Medulla oblongata (tissue), 1 donor: ENCODE results near the gene SPRR2B.
"Not testable (repeated sequence)": the region's sequence is repeated elsewhere in the genome, so short reads cannot be mapped to it uniquely, and the experiment has no call there.

Source experiments
- DNase-seq: peaks from one replicate; pipeline ENCODE4 v3.0.0-alpha.2; 2015; ENCODE audit errors: extremely low spot score

SPRR2B gene

DNA sequence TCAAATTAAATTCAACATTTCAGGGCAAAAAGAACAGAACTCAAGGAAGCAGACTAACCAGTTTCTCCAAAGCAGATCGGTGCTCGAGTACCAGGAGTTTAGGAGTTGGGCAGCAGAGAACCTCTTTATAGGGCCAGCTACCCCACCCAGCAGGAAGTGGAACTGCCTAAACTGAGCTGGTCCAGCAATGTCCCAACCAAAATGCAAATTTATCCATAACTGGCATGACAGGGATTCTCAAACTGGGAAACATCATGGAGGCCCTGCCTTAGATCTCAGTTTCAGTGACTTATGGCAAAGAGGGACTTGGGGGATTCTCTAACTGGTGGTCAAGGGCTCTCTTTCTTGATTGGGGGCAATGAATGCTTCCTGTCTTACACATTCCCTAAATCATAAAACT, at the start of gene SPRR2B:
TSS of gene SPRR2B (minus strand) at position 101 of the 400 bp plus-strand sequence. CDS start 772 bp downstream, outside the sequence.
- no peak for DNase-seq

DNA sequence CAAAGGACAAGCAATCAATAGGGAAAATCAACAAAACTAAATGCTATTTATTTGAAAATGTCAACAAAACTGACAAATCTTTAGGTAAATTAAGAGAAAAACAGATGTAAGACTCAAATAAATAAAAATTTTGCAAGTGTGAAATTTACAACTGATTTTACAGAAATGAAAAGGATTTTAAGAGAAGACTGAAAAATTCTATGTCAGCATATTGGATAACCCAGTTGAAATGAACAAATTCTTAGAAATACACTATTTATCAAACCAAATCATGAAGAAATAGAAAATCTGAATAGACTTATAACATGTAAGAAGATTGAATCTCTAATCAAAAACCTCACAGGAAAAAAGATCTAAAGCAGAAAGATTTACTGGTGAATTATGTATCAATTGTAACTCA, 49.5 kb upstream of the SPRR2B start:
- no peak for DNase-seq

DNA sequence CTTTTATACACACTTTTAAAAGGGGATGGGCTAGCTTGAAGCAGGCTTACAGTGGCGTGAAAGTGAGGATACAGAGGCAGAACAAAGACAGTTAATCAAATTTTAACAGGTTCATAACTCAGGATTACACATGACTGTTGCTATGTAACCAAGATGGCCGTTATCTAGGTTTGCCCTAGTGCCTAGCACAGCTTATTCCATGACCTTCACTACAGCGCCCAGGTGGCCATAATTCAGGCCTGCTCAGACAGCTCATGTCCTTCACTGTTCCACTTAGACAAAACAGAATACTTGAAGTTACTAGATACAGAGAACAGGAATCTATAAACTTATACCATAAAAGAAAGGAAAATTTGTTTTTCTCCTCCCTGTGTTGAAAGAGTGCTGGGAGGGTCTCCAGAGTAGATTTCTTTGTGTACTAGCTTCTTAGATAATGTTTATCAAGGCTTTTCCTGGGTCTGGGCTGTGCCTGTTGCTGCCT, 48.1 kb upstream of the SPRR2B start:
- DNase-seq: no peak

DNA sequence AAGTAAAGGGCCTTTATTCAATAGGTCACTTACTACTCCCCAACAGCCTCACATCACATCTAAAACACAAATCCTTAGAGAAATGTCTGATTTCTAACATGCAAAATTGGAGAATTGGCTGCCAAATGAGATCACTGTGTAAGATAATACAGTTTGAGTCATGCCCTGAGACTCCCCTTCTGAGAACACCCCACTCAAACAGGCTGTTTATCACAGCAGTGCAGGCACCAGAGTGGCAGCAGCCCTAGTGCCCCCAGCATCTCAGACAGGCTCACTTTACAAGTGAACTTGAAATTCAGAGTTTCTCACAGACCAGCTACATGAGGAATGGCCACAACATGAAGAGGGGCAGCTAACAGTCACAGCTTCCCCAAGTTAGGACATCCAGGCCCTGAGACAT, 43.9 kb upstream of the SPRR2B start:
- not testable (repeated sequence) for DNase-seq

DNA sequence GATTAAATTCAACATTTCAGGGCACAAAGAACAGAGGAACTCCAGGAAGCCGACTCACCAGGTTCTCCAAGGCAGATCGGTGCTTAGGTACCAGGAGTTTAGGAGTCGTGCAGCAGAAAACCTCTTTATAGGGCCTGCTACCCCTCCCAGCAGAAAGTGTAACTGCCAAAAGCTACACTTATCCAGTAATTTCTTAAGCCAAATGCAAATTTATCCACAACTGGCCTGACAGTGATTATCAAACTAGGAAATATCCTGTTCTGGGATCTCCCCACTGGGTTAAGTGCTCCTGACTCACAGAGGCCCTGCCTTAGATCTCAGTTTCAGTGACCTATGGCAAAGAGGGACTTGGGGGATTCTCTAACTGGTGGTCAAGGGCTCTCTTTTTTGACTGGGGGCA, 42.0 kb upstream of the SPRR2B start, which contains the start of gene SPRR2F:
TSS of gene SPRR2F (minus strand) at position 101 of the 400 bp plus-strand sequence. CDS start 783 bp downstream, outside the sequence.
- no peak for DNase-seq

DNA sequence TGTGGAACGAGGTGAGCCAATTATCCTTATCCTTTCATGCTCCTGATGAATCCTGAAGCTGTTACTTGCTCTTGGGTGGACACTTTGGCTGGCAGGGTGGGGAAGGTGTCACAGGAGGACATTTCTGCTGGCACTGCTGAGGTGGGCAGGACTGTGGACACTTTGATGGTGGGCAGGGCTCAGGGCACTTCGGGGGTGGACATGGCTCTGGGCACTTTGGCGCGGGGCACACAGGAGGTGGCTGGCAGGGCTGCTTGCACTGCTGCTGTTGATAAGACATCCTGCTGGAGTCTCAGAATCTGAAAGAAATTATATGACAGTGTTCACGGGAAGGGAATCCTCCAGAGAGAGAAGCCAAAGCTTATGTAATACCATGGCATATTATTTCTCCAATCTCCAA, 41.0 kb upstream of the SPRR2B start:
- not testable (repeated sequence) for DNase-seq

DNA sequence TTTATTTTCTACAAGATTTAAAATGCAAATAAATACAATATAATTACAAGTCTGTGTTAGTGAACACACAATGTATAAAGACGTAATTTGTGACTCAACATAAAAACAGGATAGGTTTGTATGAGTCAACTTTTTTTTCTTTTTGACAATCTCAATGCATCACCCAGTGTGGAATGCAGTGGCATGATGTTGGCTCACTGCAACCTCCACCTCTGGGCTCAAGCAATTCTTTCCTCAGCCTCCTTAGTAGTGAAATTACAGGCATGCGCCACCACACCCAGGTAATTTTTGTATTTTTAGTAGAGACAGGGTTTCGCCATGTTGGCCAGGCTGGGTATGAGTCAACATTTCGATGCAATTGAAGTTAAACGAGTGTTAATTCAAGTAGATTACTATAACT, 28.8 kb upstream of the SPRR2B start:
- no peak for DNase-seq

DNA sequence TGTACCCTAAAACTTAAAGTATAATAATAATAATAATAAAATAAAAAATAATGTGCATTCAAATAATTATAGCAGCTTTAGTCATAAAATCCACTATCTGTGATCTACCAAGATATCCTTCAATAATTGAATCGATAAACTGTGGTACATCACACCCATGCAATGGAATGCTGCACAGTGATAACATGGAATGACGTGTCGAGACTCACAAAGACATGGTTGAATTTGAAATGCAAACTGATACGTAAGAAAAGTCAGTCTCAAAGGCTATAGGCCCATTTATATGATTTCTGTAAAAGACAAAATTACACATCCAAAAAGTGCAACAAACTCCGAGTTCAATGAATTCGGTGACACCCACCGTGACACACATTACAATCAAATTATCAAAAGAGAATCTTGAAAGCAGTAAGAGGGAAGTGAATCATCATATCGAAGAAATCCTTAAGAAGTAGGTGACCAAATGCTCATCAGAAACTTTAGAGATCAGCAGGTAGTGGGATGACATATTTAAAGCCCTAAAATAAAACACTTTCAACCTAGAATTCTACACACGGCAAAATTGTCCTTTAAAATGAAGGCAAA, 28.1 kb upstream of the SPRR2B start:
- DNase-seq: no peak

DNA sequence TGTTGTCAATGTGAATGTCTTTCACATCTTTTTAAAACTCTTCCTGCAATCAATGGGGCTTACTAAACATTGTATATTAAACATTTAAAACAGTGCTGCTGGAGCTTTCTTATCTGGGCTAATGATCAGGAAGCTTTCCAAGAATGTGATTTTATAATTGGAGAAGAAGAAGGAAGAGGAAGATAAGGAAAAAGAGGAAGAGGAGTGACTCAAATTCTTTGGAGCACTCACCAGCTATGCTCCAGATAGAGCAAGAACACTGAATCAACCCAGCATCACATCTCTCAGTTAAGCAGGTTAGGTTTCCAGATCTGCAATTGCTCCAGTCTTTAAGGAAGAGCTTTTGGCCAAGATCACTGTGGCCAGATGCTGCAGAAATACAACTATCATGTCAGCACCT, 24.4 kb upstream of the SPRR2B start:
- DNase-seq: no peak

DNA sequence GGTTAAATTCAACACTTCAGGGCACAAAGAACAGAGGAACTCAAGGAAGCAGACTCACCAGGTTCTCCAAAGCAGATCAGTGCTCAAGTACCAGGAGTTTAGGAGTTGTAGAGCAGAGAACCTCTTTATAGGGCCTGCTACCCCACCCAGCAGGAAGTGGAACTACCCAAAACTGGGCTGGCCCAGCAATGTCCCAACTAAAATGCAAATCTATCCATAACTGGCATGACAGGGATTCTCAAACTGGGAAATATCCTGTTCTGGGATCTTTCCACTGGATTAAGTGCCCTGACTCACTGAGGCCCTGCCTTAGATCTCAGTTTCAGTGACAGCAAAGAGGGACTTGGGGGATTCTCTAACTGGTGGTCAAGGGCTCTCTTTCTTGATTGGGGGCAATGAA, 23.0 kb upstream of the SPRR2B start, which contains the start of gene SPRR2E:
TSS of gene SPRR2E (minus strand) at position 101 of the 400 bp plus-strand sequence. CDS start 775 bp downstream, outside the sequence.
- no peak for DNase-seq

DNA sequence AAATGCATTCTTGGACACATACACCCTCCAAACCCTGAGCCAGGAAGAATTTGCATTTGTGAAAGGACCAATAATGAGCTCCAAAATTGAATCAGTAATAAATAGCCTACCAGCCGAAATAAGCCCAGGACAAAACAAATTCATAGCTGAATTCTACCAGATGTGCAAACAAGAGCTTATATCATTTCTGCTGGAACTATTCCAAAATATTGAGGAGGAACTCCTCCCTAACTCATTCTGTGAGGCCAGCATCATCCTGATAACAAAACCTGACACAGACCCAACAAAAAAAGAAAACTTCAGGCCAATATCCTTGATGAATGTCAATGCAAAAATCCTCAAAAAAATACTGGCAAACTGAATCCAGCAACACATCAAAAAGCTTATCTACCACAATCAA, 16.2 kb upstream of the SPRR2B start:
- no peak for DNase-seq

DNA sequence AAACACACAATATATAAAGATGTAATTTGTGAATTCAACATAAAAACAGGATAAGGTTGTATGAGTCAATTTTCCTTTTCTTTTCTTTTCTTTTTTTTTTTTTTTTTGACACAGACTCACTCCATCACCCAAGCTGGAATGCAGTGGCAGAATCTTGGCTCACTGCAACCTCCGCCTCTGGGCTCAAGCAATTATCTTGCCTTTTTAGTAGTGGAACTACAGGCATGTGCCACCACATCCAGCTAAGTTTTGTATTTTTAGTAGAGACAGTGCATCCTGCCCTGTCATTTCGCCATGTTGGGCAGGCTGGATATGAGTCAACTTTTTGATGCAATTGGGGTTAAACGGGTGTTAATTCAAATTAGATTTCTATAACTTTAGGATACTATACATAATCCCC, 10.3 kb upstream of the SPRR2B start:
- DNase-seq: no peak

DNA sequence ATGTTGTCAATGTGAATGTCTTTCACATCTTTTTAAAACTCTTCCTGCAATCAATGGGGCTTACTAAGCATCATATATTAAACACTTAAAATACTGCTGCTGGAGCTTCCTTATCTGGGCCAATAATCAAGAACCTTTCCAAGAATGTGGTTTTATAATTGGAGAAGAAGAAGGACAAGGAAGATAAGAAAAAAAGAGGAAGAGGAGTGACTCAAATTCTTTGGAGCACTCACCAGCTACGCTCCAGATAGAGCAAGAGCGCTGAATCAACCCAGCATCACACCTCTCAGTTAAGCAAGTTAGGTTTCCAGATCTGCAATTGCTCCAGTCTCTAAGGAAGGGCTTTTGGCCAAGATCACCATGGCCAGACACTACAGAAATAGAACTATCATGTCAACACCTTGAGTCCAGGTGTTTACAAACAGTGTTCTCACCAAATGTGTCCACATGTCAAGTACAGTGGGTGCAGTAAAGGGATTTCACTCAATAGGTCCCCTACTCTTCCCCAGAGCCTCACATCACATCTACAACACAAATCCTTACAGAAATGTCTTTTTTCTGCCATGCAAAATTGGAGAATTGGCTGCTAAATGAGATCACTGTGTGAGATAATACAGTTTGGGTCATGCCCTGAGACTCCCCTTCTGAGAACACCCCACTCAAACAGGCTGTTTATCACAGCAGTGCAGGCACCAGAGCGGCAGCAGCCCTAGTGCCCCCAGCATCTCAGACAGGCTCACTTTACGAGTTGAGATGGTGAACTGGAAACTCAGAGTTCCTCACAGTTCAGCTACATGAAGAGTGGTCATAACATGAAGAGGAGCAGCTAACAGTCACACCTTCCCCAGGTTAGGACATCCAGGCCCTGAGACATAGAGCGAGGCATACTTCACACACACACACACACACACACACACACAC, 1.7 kb upstream of the SPRR2B start:
- no peak for DNase-seq

DNA sequence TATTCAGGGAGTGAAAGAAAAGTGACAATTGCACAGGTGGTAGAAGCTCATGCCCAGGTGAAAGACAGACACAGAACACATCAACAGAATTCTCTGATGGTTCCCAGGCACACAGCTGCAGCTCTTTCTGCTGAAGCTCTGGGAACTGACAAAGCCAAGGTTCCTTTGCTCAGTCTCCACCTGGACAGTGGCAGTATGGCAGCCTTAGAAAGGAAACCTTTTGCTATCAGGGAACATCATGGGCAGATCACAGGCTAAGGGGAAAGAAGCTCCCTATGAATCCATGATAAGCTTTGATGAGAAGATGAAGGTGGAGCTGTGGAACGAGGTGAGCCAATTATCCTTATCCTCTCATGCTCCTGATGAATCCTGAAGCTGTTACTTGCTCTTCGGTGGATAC, 1.2 kb downstream of the SPRR2B start:
- no peak for DNase-seq

DNA sequence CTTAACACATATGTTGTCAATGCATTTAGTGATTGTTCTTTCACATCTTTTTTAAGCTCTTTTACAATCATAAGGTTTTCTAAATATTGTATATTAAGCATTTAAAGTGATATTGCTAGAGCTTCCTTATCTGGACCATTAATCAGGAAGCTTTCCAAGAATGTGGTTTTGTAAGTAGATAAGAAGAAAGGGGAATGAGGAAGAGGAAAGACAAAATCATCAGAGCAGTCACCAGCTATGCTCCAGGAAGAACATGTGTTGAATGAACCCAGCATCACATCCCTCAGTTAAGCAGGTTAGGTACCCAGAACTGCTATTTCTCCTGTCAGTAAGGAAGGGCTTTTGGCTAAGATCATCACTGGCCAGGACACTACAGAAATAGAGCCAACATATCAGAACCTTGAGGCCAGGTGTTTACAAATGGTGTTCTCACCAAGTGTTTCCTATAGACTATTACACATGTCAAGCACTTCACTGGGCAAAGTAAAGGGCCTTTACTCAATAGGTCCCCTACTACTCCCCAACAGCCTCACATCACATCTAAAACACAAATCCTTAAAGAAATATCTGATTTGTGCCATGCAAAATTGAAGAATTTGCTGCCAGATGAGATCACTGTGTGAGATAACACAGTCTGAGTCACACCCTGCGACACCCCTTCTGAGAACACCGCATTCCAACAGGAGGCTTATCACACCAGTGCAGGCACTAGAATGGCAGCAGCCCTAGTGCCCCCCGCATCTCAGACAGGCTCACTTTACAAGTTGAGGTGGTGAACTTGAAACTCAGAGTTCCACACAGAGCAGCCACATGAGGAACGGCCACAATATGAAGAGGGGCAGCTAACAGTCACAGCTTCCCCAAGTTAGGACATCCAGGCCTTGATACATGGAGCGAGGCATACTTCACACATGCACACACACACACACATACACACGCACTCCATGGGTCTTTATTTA, 12.3 kb downstream of the SPRR2B start:
- no peak for DNase-seq

DNA sequence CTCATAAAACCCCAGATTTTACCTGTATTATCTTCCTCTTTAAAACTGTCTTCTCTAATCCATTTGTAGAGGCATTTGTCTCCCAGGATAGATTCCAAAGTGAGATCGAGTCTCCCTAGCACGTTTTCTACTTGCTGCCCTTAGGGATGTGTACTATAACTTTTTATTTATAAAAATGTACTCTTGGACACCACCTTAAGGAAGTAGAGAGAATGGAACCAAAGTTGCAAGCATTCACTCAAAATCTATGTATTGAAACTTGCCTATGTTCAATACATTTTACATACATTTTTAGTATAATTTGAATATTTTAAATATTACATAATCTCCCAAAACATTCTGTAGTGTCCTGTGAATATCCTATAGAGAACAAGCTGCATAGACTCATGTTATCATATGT, 13.3 kb downstream of the SPRR2B start:
- DNase-seq: no peak

DNA sequence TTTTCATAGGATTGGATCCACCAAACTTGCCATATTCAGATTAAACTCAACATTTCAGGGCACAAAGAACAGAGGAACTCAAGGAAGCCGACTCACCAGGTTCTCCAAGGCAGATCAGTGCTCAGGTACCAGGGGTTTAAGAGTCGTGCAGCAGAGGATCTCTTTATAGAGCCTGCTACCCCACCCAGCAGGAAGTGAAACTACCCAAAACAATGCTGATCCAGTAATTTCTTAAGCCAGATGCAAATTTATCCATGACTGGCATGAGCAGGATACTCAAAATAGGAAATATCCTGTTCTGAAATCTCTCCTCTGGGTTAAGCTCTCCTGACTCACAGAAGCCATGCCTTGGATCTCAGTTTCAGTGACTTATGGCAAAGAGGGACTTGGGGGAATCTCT, 14.0 kb downstream of the SPRR2B start, which contains the start of gene SPRR2A:
TSS of gene SPRR2A (minus strand) at position 138 of the 400 bp plus-strand sequence. CDS start 777 bp downstream, outside the sequence.
- DNase-seq: no peak

DNA sequence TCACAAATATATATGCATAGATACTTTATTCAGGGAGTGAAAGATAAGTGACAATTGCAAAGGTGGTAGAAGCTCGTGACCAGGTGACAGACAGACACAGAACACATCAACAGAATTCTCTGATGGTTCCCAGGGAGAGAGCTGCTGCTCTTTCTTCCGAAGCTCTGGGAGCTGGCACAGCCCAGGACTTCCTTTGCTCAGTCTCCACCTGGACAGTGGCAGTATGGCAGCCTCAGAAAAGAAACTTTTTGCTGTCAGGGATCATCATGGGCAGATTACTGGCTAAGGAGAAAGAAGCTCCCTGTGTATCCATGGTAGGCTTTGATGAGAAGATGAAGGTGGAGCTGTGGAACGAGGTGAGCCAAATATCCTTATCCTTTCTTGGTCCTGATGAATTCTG, 15.3 kb downstream of the SPRR2B start:
- DNase-seq: not testable (repeated sequence)

DNA sequence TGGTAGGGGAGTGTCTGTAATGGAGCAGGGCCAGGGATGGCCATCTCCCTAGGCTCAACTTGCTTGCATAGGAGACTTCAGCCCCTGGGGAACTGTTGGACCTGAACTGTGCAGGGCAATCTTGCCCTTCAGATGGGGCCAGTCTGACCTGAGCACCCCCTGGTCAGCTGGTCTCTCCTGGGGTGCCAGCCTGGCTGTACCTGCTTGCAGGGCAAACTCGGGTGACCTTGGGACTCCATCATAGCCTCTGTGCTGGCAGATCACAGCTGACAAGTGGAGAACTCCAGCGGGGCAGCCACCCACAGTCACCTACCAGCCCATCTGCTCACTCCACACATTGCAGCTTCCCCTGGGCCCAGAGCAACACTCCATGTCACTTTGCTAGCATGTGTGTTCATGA, 22.2 kb downstream of the SPRR2B start:
- no peak for DNase-seq

DNA sequence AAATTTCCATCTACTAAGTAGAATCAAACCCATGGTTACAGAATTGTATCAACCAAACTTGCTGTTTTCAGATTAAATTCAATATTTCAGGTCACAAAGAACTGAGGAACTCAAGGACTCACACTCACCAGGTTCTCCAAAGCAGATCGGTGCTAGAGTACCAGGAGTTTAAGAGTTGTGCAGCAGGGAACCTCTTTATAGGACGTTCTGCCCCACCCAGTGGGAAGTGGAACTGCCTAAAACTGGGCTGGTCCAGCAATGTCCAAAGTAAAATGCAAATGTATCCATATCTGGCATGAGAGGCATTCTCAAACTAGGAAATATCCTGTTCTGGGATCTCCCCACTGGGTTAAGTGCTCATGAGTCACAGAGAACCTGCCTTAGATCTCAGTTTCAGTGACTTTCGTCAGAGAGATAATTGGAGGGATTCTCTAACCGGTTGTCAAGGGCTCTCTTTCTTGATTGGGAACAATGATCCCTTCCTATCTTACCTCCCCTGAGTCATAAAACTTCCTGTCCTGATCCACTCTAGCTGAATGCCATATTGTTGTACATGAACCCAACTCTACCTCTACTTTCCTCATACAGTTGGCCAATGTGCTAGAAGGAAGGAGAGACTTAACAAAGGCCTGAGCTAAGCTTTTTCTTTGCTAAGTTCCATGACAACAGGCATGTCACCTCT, 30.3 kb downstream of the SPRR2B start, which contains the start of gene SPRR2D:
TSS of gene SPRR2D (minus strand) at position 171 of the 682 bp plus-strand sequence. CDS start 774 bp downstream, outside the sequence.
- no peak for DNase-seq

DNA sequence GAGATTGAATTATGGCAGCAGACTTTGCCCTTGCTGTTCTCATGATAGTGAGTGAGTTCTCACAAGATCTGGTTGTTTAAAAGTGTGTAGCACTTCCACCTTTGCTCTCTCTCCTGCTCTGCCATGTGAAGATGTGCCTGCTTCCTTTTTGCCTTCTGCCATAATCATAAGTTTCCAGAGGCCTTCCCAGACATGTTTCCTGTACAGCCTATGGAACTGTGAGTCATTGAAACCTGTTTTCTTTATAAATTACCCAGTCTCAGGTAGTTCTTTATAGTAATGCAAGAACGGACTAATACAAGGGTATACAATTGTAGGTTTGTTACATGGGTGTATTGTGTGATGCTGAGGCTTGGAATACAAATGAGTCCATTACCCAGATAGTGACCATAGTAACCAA, 36.2 kb downstream of the SPRR2B start:
- DNase-seq: no peak
